Calu3 (cell line): ENCODE measurements around the gene OCA2. TPM values are rescaled to one million over a fixed set of nuclear protein-coding genes. Genes with fewer than 3 reads are reported as not detected.

Source experiments
- BruUV-seq: library from RNA; stranded (reverse); fragments of 400-500 nt; replicated peaks from 2 replicates; lab custom pipeline; 2021; lab: Mats Ljungman, UMichigan
- CTCF ChIA-PET: fragments of 300-600 bp; sonication (Branson Sonifier 250); formaldehyde crosslinking; loops from one replicate; lab custom pipeline; 2022; ENCODE audit warnings: antibody characterized with exemption; lab: Charles Lee
- DNase-seq: peaks from one replicate; pipeline ENCODE4 v3.0.0; 2022
- H3K27ac Mint-ChIP-seq: one replicate; pipeline ENCODE4 v1.8.0; 2022; ENCODE audit warnings: mixed read lengths; ENCODE audit not compliant: unreplicated experiment
- H3K27me3 Mint-ChIP-seq: one replicate; pipeline ENCODE4 v1.8.0; 2022; ENCODE audit warnings: mixed read lengths; ENCODE audit not compliant: unreplicated experiment
- H3K36me3 Mint-ChIP-seq: one replicate; pipeline ENCODE4 v1.8.0; 2022; ENCODE audit warnings: mild to moderate bottlenecking, moderate library complexity, mixed read lengths; ENCODE audit not compliant: insufficient read depth, unreplicated experiment
- H3K4me1 Mint-ChIP-seq: one replicate; pipeline ENCODE4 v1.8.0; 2022; ENCODE audit warnings: mild to moderate bottlenecking, low read depth, mixed read lengths; ENCODE audit not compliant: unreplicated experiment
- H3K4me3 Mint-ChIP-seq: one replicate; pipeline ENCODE4 v1.8.0; 2022; ENCODE audit warnings: mild to moderate bottlenecking, low read depth, moderate library complexity, mixed read lengths; ENCODE audit not compliant: unreplicated experiment
- H3K9me3 Mint-ChIP-seq: one replicate; pipeline ENCODE4 v1.8.0; 2022; ENCODE audit warnings: low read depth, mixed read lengths; ENCODE audit not compliant: unreplicated experiment
- intact Hi-C: fragments of 100-400 bp; cut with micrococcal nuclease; formaldehyde crosslinking; loops from one replicate; pipeline ENCODE4 v1.10.0; 2022; ENCODE audit not compliant: unreplicated experiment
- total RNA-seq: library from RNA; stranded (reverse); gene quantifications from 2 replicates; pipeline ENCODE4 v1.2.3, GENCODE V29; 2022
- TF ChIP-seq, protein P1 (sequence below): fragments of 200-600 bp; IDR thresholded peaks from one replicate; pipeline ENCODE4 v1.8.0; 2022; ENCODE audit warnings: antibody characterized with exemption; ENCODE audit not compliant: unreplicated experiment

The OCA2 gene
- total RNA-seq, 1 experiment from 2014 or later, result not detected

DNA sequence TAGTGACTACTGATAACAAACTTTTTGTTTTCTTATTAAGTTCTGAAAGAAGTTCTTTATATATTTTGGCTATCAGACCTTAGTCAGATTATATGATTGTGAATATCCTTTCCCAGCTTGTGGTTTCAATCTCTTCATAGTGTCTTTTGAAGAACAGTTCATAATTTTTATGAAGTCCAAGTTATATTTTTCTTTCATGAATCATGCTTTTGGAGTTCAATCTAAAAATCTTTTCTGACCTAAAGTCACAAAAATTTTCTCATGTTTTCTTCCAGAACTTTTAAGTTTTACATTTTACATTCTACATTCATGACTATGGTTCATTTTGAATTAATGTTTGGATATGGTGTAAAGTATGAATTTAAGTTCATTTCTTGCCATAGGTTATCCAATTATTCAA lies 34.2 kb upstream of the OCA2 start:
- no peaks in the 10 kb centered on the region for H3K4me1 Mint-ChIP-seq
- no peaks in the 10 kb centered on the region for H3K36me3 Mint-ChIP-seq
- no peak overlapping the region for H3K27ac Mint-ChIP-seq
- H3K9me3 Mint-ChIP-seq, result no peaks in the 10 kb centered on the region
- no peak for DNase-seq
- H3K4me3 Mint-ChIP-seq, result no peak overlapping the region
- H3K27me3 Mint-ChIP-seq, result no peaks in the 10 kb centered on the region
- no TSS peak for BruUV-seq
- CTCF ChIA-PET, result no interaction called here
- TF ChIP-seq, protein P1, sequence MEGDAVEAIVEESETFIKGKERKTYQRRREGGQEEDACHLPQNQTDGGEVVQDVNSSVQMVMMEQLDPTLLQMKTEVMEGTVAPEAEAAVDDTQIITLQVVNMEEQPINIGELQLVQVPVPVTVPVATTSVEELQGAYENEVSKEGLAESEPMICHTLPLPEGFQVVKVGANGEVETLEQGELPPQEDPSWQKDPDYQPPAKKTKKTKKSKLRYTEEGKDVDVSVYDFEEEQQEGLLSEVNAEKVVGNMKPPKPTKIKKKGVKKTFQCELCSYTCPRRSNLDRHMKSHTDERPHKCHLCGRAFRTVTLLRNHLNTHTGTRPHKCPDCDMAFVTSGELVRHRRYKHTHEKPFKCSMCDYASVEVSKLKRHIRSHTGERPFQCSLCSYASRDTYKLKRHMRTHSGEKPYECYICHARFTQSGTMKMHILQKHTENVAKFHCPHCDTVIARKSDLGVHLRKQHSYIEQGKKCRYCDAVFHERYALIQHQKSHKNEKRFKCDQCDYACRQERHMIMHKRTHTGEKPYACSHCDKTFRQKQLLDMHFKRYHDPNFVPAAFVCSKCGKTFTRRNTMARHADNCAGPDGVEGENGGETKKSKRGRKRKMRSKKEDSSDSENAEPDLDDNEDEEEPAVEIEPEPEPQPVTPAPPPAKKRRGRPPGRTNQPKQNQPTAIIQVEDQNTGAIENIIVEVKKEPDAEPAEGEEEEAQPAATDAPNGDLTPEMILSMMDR, result no peak
- intact Hi-C loops, result no loop called here

DNA sequence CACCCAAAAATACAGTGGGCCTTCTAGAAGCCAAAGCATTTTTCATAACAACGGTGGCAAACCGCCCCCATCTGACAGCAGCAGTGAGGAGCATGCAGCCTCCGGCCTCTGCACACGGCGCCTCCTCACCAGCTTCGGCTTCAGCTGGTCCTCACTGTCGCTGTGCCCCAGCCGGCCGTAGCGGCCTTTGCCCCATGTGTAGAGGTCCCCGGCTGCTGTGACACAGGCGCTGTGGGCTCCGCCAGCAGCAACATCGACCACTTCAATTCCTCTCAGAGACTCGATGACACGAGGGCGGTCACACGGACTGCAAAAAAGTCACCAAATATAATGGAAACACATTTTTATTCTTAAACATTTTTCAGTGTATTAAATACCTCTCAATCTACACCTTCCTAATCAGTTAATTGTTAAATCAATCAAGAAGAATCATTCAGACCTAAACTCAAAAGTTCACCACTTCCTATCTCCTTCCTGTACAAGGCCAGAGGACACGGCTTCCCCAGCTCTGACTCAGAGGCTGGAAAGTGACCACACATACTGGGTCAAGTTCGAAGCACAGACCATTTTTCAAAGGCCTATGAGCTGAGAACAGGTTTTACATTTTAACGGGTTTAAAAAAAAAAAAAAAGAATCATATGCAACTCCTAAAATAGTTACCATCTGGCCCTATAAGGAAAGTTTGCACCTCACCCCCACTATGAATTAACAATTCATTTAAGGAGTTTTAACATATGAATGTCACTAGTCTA lies 33.6 kb upstream of the OCA2 start:
- intact Hi-C loops, result no loop called here
- DNase-seq, result no peak
- H3K36me3 Mint-ChIP-seq, result no peaks in the 10 kb centered on the region
- no peaks in the 10 kb centered on the region for H3K9me3 Mint-ChIP-seq
- no peaks in the 10 kb centered on the region for H3K27me3 Mint-ChIP-seq
- H3K4me1 Mint-ChIP-seq, result no peaks in the 10 kb centered on the region
- no peak overlapping the region for H3K4me3 Mint-ChIP-seq
- no peak overlapping the region for H3K27ac Mint-ChIP-seq
- no TSS peak for BruUV-seq
- TF ChIP-seq, protein P1, result no peak
- CTCF ChIA-PET, result no interaction called here

DNA sequence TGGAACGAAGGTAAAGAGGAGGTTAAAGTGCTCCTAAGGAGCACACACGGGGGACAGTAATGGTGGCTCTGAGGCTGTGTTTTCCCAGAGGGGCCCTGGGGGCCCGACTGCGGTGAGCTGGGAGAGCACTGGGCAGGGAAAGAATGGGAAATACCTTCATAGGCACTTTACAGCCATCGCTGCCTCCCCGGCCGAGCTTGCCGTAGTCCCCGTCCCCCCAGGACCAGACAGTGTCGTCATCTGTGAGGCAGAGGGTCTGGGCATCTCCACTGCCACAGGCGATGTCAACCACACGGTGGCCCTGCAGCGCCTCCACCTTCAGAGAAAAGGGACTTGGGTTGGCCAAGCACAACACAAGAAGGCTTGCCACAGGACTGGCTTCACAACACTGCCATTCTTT lies 32.8 kb upstream of the OCA2 start:
- TF ChIP-seq, protein P1, result no peak
- CTCF ChIA-PET, result no interaction called here
- intact Hi-C loops, result no loop called here
- H3K27ac Mint-ChIP-seq, result no peak overlapping the region
- BruUV-seq, result no TSS peak
- DNase-seq, result no peak
- no peaks in the 10 kb centered on the region for H3K4me1 Mint-ChIP-seq
- H3K27me3 Mint-ChIP-seq, result no peaks in the 10 kb centered on the region
- H3K9me3 Mint-ChIP-seq, result no peaks in the 10 kb centered on the region
- no peaks in the 10 kb centered on the region for H3K36me3 Mint-ChIP-seq
- H3K4me3 Mint-ChIP-seq, result no peak overlapping the region

DNA sequence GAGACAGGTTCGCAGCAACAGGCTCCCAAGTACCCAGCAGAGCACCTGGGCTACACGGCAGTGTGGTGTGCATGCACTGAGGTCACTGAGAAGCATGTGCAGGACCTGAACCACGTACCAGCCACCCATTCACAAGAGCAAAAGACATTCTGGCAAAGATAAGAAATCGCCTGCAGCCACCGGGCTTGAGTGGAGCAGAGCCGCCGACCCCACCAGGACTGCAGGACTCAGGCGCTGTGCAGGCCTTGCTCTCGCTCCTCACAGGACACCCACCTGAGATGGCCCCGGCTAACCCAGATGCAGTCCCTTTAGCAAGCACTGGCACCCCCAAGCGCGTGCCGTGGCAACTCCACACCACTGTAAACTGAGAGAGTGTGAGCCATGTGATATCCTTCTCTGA lies 32.3 kb upstream of the OCA2 start:
- CTCF ChIA-PET, result no interaction called here
- intact Hi-C loops, result no loop called here
- Mint-ChIP-seq H3K4me3 (no peak overlapping the region), H3K36me3 (no peaks in the 10 kb centered on the region), H3K9me3 (no peaks in the 10 kb centered on the region), H3K4me1 (no peaks in the 10 kb centered on the region), H3K27ac (no peak overlapping the region), H3K27me3 (no peaks in the 10 kb centered on the region)
- DNase-seq, result no peak
- BruUV-seq, result no TSS peak
- TF ChIP-seq, protein P1, result no peak
